K562 (cell line): Measurements from ENCODE around the gene PCED1B. TPM values are rescaled to one million over a fixed set of nuclear protein-coding genes. Genes with fewer than 3 reads are reported as not detected.

Source experiments
- C11orf30 ChIP-seq: fragments of 450-650 bp; IDR thresholded peaks from 2 replicates; pipeline ENCODE4 v1.6.1; 2016; ENCODE audit warnings: low read depth, mild to moderate bottlenecking
- CCAR2 ChIP-seq: fragments of 200-400 bp; formaldehyde crosslinking; IDR thresholded peaks from 2 replicates; pipeline ENCODE4 v1.6.1; 2017; ENCODE audit warnings: mild to moderate bottlenecking, low read depth, low read length
- CEBPG ChIP-seq, 3 experiments: fragments of 200-800 bp in 1 of 3; sonication (Bioruptor generic) in 1 of 3; sonication (generic) in 1 of 3; formaldehyde crosslinking in 1 of 3; IDR thresholded peaks in 2 of 3; conservative IDR thresholded peaks in 1 of 3; 2 replicates each; pipeline versions ENCODE4 v1.6.1 to v1.8.0; 2016 to 2022; ENCODE audit warnings: missing compliant biosample characterization in 2 of 3, missing genetic modification characterization in 2 of 3, mild to moderate bottlenecking in 1 of 3, missing genetic modification reagents in 1 of 3
- CTBP1 ChIP-seq: fragments of 450-650 bp; IDR thresholded peaks from 2 replicates; pipeline ENCODE4 v1.6.1; 2016; ENCODE audit warnings: borderline replicate concordance
- DPF2 ChIP-seq: fragments of 450-650 bp; IDR thresholded peaks from 2 replicates; pipeline ENCODE4 v1.6.1; 2016
- EP300 ChIP-seq: IDR thresholded peaks from 2 replicates; pipeline ENCODE4 v1.6.1; 2012; ENCODE audit warnings: low read length, improper control_type of control experiment
- GABPB2 ChIP-seq: fragments of 250-450 bp; sonication (Bioruptor Pico); conservative IDR thresholded peaks from 2 replicates; pipeline ENCODE4 v1.5.1; 2021; ENCODE audit warnings: mild to moderate bottlenecking
- KAT7 ChIP-seq: sonication (generic); formaldehyde crosslinking; IDR thresholded peaks from 2 replicates; pipeline ENCODE4 v1.8.0; 2022; ENCODE audit warnings: missing genetic modification reagents, mild to moderate bottlenecking, borderline replicate concordance
- L3MBTL2 ChIP-seq: fragments of 450-650 bp; IDR thresholded peaks from 2 replicates; pipeline ENCODE4 v1.6.1; 2016; ENCODE audit warnings: mild to moderate bottlenecking, moderate library complexity
- MCM5 ChIP-seq: fragments of 450-650 bp; IDR thresholded peaks from 2 replicates; pipeline ENCODE4 v1.6.1; 2016; ENCODE audit warnings: low read depth
- NFE2 ChIP-seq: IDR thresholded peaks from 2 replicates; pipeline ENCODE4 v1.6.1; 2014; ENCODE audit warnings: antibody characterized with exemption, low read depth
- NFIC ChIP-seq: fragments of 450-650 bp; IDR thresholded peaks from 2 replicates; pipeline ENCODE4 v1.6.1; 2017; ENCODE audit warnings: mild to moderate bottlenecking, inconsistent platforms
- SOX6 ChIP-seq: fragments of 450-650 bp; IDR thresholded peaks from 2 replicates; pipeline ENCODE4 v1.6.1; 2014; ENCODE audit warnings: mild to moderate bottlenecking
- TCF7L2 ChIP-seq: fragments of 150-350 bp; IDR thresholded peaks from 2 replicates; pipeline ENCODE4 v1.6.1; 2016; ENCODE audit warnings: low read depth, mild to moderate bottlenecking, low read length, moderate library complexity
- TEAD2 ChIP-seq: fragments of 450-650 bp; IDR thresholded peaks from 2 replicates; pipeline ENCODE4 v1.6.1; 2016; ENCODE audit warnings: missing genetic modification characterization, control low read depth, missing compliant biosample characterization
- ZBED1 ChIP-seq: IDR thresholded peaks from 2 replicates; pipeline ENCODE4 v1.6.1; 2014
- ZNF3 ChIP-seq: fragments of 250-450 bp; sonication (Bioruptor Pico); IDR thresholded peaks from 2 replicates; pipeline ENCODE4 v1.5.0; 2021; ENCODE audit warnings: mild to moderate bottlenecking, moderate library complexity
- ZNF644 ChIP-seq: fragments of 200-800 bp; sonication (Bioruptor generic); IDR thresholded peaks from 2 replicates; pipeline ENCODE4 v1.6.1; 2016; ENCODE audit warnings: low read depth, missing genetic modification characterization, missing compliant biosample characterization
- ZSCAN29 ChIP-seq: fragments of 450-650 bp; IDR thresholded peaks from 2 replicates; pipeline ENCODE4 v1.6.1; 2017
- polyA plus RNA-seq, 8 experiments: library from polyadenylated mRNA; depleted of rRNA in 4 of 8; stranded (reverse) in 5 of 8; unstranded in 3 of 8; fragments of >200 nt; fragmentation: Nextera tagmentation in 2 of 8; fragmentation: Illumina TruSeq in 1 of 8; extraction: Ambion mirVana in 2 of 8; extraction: Trizol in 1 of 8; gene quantifications; 2 replicates each; pipeline versions ENCODE4 v1.2.1 to v1.2.3, GENCODE V29; 2011 to 2014; ENCODE audit warnings: inconsistent platforms in 1 of 8, missing spikeins in 1 of 8
- total RNA-seq, 7 experiments: library from RNA; depleted of rRNA in 6 of 7; stranded (reverse); fragments of >200 nt in 6 of 7; fragmentation: Illumina TruSeq in 2 of 7; extraction: Trizol in 2 of 7; gene quantifications; 2 replicates each; pipeline versions ENCODE4 v1.2.1 to v1.2.3, GENCODE V29; 2011 to 2021; ENCODE audit warnings: low replicate concordance in 1 of 7
- TF ChIP-seq, protein P1 (sequence below): fragments of 250-450 bp; sonication (Bioruptor Pico); IDR thresholded peaks from 2 replicates; pipeline ENCODE4 v1.5.0; 2021; ENCODE audit warnings: mild to moderate bottlenecking, borderline replicate concordance
- TF ChIP-seq, protein P2 (sequence below): fragments of 450-650 bp; formaldehyde crosslinking; IDR thresholded peaks from 2 replicates; pipeline ENCODE4 v1.4.0; 2020; ENCODE audit warnings: mild to moderate bottlenecking, moderate library complexity
- TF ChIP-seq, protein P3 (sequence below), 2 experiments: IDR thresholded peaks; 2 replicates each; pipeline ENCODE4 v1.6.1; 2012; ENCODE audit warnings: improper control_type of control experiment in 2 of 2, low read depth in 2 of 2, low read length in 2 of 2, borderline replicate concordance in 1 of 2

PCED1B gene
- total and polyA plus RNA-seq, 9 of the 15 experiments (the other 6 are each of a cell fraction or from before 2014, with no cell fraction given): 1.2 to 9.3 (median 2.5) TPM

DNA sequence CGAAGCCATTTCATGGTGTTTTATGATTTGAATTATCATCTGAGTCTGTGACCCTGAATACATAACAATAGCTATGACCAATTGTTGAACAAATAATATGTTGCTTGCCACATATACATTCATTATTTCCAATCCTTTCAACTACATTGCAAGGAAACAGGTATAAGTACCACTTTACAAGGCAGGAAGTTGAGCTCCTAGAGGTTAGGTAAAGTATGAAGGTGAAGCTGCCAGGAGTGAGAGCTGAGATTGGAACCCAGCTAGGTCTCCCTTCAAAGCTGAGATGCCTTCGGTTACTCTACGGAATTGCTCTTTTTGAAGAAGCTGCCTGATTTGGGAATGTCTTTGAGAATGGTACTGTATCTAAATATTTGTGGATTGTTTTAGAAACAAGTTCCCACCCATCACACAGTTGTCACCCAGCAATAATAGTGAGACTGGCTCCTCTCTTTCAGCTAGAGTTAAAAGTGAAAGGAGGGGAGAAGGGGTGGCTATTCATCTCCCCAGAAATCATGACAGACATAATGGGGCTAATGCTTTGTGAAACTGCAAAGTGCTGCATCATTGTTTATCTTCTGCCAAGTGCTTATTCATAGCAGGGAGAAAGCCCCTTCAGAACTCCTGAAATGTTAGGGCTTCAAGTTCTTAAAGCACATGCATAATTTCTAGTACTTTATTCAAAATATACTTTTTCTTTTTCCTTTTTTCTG, 76.2 kb downstream of the PCED1B start (continued):
- no peak for TF ChIP-seq ZNF644 (tag)
- TF ChIP-seq, protein P1, sequence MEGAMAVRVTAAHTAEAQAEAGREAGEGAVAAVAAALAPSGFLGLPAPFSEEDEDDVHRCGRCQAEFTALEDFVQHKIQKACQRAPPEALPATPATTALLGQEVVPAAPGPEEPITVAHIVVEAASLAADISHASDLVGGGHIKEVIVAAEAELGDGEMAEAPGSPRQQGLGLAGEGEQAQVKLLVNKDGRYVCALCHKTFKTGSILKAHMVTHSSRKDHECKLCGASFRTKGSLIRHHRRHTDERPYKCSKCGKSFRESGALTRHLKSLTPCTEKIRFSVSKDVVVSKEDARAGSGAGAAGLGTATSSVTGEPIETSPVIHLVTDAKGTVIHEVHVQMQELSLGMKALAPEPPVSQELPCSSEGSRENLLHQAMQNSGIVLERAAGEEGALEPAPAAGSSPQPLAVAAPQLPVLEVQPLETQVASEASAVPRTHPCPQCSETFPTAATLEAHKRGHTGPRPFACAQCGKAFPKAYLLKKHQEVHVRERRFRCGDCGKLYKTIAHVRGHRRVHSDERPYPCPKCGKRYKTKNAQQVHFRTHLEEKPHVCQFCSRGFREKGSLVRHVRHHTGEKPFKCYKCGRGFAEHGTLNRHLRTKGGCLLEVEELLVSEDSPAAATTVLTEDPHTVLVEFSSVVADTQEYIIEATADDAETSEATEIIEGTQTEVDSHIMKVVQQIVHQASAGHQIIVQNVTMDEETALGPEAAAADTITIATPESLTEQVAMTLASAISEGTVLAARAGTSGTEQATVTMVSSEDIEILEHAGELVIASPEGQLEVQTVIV: no peak
- TF ChIP-seq ZSCAN29: no peak
- TF ChIP-seq NFE2: peak; percentile 91
- no peak for TF ChIP-seq CCAR2
- TF ChIP-seq CTBP1: no peak
- peak; percentile 72 for TF ChIP-seq DPF2
- peak; percentile 84; the same call in 1 of the 2 replicates for TF ChIP-seq L3MBTL2
- no peak for TF ChIP-seq MCM5
- no peak for TF ChIP-seq TCF7L2
- no peak for TF ChIP-seq ZBED1
- TF ChIP-seq, protein P2, sequence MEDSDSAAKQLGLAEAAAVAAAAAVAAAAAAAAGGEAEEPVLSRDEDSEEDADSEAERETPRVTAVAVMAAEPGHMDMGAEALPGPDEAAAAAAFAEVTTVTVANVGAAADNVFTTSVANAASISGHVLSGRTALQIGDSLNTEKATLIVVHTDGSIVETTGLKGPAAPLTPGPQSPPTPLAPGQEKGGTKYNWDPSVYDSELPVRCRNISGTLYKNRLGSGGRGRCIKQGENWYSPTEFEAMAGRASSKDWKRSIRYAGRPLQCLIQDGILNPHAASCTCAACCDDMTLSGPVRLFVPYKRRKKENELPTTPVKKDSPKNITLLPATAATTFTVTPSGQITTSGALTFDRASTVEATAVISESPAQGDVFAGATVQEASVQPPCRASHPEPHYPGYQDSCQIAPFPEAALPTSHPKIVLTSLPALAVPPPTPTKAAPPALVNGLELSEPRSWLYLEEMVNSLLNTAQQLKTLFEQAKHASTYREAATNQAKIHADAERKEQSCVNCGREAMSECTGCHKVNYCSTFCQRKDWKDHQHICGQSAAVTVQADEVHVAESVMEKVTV (CRISPR knock-in tag): no peak
- TF ChIP-seq TEAD2: no peak
- peak; percentile 53; the same call in 1 of the 2 replicates for TF ChIP-seq SOX6
- TF ChIP-seq NFIC: no peak
- TF ChIP-seq KAT7: no peak
- TF ChIP-seq C11orf30: peak; percentile 93
- TF ChIP-seq GABPB2: no peak
- no peak for TF ChIP-seq ZNF3 (CRISPR knock-in tag)
- peak; percentile 63; the same call in 1 of the 2 replicates for TF ChIP-seq EP300
- TF ChIP-seq, protein P3, sequence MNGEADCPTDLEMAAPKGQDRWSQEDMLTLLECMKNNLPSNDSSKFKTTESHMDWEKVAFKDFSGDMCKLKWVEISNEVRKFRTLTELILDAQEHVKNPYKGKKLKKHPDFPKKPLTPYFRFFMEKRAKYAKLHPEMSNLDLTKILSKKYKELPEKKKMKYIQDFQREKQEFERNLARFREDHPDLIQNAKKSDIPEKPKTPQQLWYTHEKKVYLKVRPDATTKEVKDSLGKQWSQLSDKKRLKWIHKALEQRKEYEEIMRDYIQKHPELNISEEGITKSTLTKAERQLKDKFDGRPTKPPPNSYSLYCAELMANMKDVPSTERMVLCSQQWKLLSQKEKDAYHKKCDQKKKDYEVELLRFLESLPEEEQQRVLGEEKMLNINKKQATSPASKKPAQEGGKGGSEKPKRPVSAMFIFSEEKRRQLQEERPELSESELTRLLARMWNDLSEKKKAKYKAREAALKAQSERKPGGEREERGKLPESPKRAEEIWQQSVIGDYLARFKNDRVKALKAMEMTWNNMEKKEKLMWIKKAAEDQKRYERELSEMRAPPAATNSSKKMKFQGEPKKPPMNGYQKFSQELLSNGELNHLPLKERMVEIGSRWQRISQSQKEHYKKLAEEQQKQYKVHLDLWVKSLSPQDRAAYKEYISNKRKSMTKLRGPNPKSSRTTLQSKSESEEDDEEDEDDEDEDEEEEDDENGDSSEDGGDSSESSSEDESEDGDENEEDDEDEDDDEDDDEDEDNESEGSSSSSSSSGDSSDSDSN (IDR thresholded peaks at IDR 0.05; ENCODE audit: borderline replicate concordance in 1 of 2, low read depth in 2 of 2, low read length in 2 of 2): no peak
- no peak for TF ChIP-seq CEBPG (CRISPR knock-in tag; IDR thresholded peaks at IDR 0.05)
- no peak for TF ChIP-seq CEBPG (tag; conservative IDR thresholded peaks at IDR 0.05 in 1 of 2, IDR thresholded peaks at IDR 0.05 in 1 of 2)
